Ishikawa (cell line): ENCODE results near the gene CIZ1.

Experiments
- CEBPB ChIP-seq: IDR thresholded peaks from 2 replicates; pipeline ENCODE4 v1.6.1; 2012
- CREB1 ChIP-seq: IDR thresholded peaks from 2 replicates; pipeline ENCODE4 v1.6.1; 2012; ENCODE audit warnings: low read depth
- EGR1 ChIP-seq: IDR thresholded peaks from 2 replicates; pipeline ENCODE4 v1.6.1; 2012
- EP300 ChIP-seq: IDR thresholded peaks from 2 replicates; pipeline ENCODE4 v1.6.1; 2012; ENCODE audit warnings: borderline replicate concordance
- FOXM1 ChIP-seq: IDR thresholded peaks from 2 replicates; pipeline ENCODE4 v1.6.1; 2012; ENCODE audit warnings: low read depth, borderline replicate concordance
- MAX ChIP-seq: IDR thresholded peaks from 2 replicates; pipeline ENCODE4 v1.6.1; 2012
- NFIC ChIP-seq: IDR thresholded peaks from 2 replicates; pipeline ENCODE4 v1.6.1; 2012
- RAD21 ChIP-seq: IDR thresholded peaks from 2 replicates; pipeline ENCODE4 v1.6.1; 2012; ENCODE audit warnings: low read depth
- TAF1 ChIP-seq: IDR thresholded peaks from 2 replicates; pipeline ENCODE4 v1.6.1; 2012; ENCODE audit warnings: low read depth, mild to moderate bottlenecking
- TCF12 ChIP-seq: IDR thresholded peaks from 2 replicates; pipeline ENCODE4 v1.6.1; 2012; ENCODE audit warnings: low read depth
- TEAD4 ChIP-seq: IDR thresholded peaks from 2 replicates; pipeline ENCODE4 v1.6.1; 2012
- USF1 ChIP-seq: IDR thresholded peaks from 2 replicates; pipeline ENCODE4 v1.6.1; 2012
- YY1 ChIP-seq: IDR thresholded peaks from 2 replicates; pipeline ENCODE4 v1.6.1; 2012; ENCODE audit warnings: low read depth
- ZBTB7A ChIP-seq: IDR thresholded peaks from 2 replicates; pipeline ENCODE4 v1.6.1; 2012; ENCODE audit warnings: low read depth
- TF ChIP-seq, protein P1 (sequence below): IDR thresholded peaks from 2 replicates; pipeline ENCODE4 v1.6.1; 2012; ENCODE audit warnings: low read depth, mild to moderate bottlenecking

Gene CIZ1

DNA sequence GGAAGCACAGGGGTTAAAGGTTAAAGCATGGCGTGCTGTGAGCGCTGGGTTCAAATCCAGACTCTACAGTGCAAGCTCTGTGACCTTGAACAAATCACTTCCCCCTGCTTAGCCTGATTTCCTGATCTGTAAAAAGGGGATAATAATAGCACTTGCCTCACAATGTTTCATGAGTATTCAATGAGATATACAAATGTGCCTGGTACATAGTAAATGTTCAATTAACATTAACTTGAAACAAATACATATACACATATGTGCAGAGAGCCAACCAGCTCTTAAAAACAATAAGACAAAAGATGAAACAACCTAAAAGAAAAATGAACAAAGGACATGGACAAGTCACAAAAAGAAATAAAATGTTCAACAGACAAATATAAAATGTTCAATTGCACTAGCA lies 4.0 kb downstream of the CIZ1 start:
- no peak for TF ChIP-seq ZBTB7A
- no peak for TF ChIP-seq USF1
- no peak for TF ChIP-seq RAD21
- TF ChIP-seq CEBPB: no peak
- TF ChIP-seq CREB1: no peak

- TF ChIP-seq CREB1 (no peak), USF1 (no peak), CEBPB (no peak), TAF1 (no peak), RAD21 (no peak), EP300 (no peak)
- TF ChIP-seq, protein P1, sequence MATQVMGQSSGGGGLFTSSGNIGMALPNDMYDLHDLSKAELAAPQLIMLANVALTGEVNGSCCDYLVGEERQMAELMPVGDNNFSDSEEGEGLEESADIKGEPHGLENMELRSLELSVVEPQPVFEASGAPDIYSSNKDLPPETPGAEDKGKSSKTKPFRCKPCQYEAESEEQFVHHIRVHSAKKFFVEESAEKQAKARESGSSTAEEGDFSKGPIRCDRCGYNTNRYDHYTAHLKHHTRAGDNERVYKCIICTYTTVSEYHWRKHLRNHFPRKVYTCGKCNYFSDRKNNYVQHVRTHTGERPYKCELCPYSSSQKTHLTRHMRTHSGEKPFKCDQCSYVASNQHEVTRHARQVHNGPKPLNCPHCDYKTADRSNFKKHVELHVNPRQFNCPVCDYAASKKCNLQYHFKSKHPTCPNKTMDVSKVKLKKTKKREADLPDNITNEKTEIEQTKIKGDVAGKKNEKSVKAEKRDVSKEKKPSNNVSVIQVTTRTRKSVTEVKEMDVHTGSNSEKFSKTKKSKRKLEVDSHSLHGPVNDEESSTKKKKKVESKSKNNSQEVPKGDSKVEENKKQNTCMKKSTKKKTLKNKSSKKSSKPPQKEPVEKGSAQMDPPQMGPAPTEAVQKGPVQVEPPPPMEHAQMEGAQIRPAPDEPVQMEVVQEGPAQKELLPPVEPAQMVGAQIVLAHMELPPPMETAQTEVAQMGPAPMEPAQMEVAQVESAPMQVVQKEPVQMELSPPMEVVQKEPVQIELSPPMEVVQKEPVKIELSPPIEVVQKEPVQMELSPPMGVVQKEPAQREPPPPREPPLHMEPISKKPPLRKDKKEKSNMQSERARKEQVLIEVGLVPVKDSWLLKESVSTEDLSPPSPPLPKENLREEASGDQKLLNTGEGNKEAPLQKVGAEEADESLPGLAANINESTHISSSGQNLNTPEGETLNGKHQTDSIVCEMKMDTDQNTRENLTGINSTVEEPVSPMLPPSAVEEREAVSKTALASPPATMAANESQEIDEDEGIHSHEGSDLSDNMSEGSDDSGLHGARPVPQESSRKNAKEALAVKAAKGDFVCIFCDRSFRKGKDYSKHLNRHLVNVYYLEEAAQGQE: no peak
Measured at GRCh38 chr9:128185979-128186965, 5.1 kb downstream of the CIZ1 start.

DNA sequence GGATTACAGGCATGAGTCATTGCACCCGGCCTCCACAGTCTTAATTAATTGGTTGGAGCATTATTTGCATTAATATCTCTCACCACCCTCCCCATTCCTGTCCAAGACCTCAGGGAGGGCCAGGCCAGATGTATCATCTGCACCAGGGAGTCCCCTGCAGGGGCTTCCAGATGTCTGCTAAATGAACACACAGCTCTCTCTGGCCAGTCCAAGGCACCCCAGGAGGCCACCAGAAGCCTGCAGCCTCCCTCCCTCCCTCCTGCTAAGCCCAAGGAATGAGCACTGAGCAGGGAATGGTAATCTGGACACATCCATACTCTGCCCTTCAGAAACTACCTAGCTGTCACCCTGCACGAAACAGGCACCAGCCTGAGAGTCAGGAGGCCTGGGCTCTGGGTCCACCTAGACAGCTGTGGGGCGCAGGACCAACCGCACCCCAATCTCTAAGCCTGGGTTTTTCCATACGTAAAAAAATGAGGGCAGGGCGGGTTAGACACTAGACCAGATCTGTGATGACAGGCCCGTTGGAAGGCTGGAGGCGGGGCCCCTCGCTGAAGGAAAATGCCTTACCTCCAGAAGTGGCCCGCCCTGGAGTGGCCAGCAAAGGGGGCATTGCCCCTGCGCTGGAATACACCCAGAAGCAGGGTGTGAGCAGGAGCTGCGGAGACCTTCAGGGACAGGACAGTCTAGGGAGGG lies 8.3 kb downstream of the CIZ1 start:
- TF ChIP-seq TEAD4 (no peak), USF1 (no peak), TAF1 (no peak), TCF12 (no peak), CEBPB (no peak), MAX (no peak), ZBTB7A (no peak), NFIC (no peak), EP300 (no peak), FOXM1 (no peak), YY1 (no peak), RAD21 (no peak), CREB1 (no peak)
- TF ChIP-seq, protein P1: no peak

DNA sequence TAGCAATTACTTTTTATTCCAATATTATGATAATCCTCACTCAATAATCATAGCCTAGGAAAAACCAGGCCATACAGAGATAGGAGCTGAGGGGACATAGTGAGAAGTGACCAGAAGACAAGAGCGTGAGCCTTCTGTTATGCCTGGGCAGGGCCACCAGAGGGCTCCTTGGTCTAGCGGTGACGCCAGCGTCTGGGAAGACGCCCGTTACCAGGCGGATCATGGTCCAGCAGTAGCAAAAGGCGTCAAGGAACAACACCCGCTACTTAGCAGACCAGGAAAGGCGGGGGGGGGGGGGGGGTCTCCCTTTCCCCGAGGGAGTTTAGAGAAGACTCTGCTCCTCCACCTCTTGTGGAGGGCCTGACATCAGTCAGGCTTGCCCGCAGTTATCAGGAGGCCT lies 9.9 kb downstream of the CIZ1 start:
- peak; percentile 13; the same call in 1 of the 2 replicates for TF ChIP-seq RAD21

GRCh38 chr9:128180447-128180846 lies 10.9 kb downstream of the CIZ1 start:
- TF ChIP-seq YY1 (no peak), USF1 (no peak)

DNA sequence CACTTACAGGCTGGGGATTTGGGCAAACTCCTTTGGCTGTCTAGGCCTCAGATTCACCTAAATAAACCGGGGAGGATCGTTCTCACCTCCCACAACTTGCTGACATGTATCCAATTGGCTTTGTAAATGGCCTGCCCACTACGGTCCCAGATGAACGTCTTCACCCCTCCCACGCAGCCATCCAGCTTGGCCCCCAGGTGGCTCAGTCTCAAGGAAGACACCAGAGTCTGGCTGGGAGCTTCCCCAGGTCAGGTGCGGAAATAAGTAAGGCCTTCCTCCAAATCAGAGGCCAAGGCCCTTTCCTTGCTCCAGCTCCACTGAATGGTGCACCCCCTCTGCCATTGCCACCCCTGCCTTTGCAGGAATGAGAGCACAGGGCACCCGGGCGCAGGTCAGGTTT lies 11.4 kb downstream of the CIZ1 start:
- TF ChIP-seq, protein P1: no peak
- TF ChIP-seq TAF1: no peak
- no peak for TF ChIP-seq FOXM1
- TF ChIP-seq RAD21: no peak
- TF ChIP-seq EP300: no peak
- TF ChIP-seq EGR1: no peak
- no peak for TF ChIP-seq NFIC
- no peak for TF ChIP-seq MAX
- TF ChIP-seq TEAD4: no peak
- no peak for TF ChIP-seq CREB1
- no peak for TF ChIP-seq YY1
- no peak for TF ChIP-seq USF1
- no peak for TF ChIP-seq CEBPB
- no peak for TF ChIP-seq ZBTB7A
- no peak for TF ChIP-seq TCF12
